ENCODE measurements around the gene CMTM6.
"Not testable (repeated sequence)": the region's sequence is repeated elsewhere in the genome, so short reads cannot be mapped to it uniquely, and the experiment has no call there.

Gene CMTM6

DNA sequence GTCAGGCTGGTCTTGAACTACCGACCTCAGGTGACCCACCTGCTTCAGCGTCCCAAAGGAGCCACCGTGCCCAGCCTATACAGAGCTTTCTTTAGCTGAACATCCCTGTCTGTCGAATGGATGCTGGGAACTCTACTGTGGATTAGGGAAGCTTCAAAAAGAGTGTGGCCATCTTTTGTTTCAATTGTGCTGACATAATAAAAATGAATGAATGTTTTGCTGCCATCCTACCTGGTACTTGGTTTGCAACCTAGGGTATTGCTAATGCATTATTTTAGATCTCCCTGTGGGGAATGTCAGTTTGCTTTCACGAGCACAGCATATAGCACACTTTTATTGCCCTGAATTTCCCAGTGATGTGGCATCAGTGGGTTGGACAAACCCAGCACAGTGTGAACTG lies 32.3 kb downstream of the CMTM6 start:
- in situ Hi-C loops (cut with MboI; ENCODE audit: low sequenced_read_pairs): no loop called here

DNA sequence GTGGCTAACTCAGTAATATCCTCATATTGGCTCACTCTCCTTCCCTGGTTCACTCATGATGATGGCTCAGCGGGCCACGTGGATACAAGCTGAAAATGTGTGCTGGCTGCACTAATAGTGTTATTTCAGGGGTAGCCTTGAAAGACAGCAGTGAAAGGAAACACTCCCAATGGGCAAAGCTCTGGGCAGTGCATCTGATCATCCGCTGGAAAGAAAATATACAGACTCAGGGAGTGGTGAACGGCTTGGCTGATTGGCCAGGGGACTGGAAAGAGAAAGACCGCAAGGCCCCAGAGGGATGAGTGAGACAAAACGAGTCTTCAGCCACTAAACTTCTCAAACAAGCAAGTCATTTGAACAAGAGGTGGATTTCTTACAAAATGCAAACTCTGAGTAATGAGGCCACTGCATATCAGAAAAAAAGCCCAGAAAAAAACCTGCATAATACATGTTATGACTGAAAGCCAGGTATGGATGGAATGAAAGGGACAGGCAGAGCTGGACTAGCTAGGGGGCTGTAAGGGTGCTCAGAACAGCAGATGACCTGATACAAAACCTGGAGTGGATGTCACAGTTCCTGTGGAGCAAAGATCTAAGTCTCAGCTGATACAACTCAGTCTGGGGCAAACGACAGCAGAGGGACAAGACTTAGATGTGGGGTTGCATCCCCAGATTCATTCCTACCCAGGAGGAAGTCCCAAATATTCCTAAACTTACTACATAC lies 33.3 kb downstream of the CMTM6 start:
- in situ Hi-C loops (cut with MboI; ENCODE audit: low sequenced_read_pairs): no loop called here

DNA sequence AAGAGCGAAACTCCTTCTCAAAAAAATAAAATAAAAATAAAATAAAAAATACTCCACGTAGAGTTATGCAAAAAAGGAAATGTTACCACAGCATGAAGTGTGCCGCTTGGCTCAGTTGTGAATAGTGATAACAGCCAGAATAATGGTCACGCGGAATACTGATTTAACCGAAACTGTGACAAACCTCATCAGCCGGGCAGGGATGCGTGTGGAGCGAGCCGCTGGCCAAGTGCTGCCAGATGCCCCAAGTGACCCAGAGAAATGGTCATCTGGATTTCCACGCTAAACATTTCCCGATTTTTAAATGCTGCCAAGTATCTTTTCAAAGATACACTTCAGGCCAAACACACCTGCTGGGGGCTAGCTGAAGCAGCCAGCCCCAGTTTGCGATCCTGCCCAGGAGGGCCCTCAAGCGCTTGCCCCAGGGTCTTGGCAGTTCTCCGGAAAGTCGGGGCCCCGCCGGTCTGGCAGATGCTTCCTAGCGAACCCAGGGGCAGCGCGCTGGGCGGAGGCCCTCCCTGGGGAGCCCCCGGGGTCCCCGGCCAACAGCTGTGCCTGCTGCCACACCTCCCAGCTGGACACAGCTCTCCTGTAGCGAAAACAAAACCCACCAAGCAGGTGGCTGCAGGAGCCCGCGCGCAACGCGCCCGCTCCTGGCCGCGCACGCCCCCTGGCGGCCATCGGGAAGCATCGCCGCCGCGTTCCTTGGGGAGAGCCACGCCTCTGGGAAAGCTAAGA lies 35.1 kb downstream of the CMTM6 start:
- in situ Hi-C loops (cut with MboI; ENCODE audit: low sequenced_read_pairs): no loop called here

DNA sequence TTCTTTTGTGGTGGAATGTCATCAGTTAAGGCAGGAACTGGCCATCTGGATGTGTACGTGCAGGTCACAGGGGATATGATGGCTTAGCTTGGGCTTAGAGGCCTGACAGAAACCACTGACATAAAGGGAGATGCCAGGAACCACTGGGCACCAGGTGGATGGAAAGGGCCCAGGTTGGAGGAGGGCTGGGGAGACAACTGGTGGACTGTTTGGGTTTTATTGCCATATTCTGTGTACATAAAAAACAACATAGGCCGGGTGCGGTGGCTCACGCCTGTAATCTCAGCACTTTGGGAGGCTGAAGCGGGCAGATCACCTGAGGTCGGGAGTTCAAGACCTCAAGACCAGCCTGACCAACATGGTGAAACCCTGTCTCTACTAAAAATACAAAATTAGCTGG lies 35.8 kb downstream of the CMTM6 start:
- in situ Hi-C loops (cut with MboI; ENCODE audit: low sequenced_read_pairs): not testable (repeated sequence)

DNA sequence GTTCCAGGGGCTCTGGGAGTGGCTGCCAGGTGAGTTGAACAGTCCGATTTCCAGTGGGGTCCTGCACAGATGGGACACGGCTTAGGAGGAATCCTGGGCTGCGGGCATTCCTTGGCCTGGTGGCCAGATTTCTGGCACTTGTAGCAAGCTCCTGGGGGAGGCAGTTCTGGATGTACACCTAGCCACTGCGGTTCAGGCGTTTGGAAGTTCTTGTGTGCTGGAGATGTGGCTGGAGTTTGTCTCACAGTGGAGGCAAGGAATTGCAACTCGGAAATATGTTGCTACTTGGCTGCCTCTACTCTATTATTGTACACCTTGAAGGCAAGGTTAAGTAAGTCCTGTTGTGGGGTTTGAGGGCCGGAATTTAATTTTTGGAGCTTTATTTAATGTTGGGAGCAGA lies 37.9 kb downstream of the CMTM6 start:
- in situ Hi-C loops (cut with MboI; ENCODE audit: low sequenced_read_pairs): not testable (repeated sequence)

DNA sequence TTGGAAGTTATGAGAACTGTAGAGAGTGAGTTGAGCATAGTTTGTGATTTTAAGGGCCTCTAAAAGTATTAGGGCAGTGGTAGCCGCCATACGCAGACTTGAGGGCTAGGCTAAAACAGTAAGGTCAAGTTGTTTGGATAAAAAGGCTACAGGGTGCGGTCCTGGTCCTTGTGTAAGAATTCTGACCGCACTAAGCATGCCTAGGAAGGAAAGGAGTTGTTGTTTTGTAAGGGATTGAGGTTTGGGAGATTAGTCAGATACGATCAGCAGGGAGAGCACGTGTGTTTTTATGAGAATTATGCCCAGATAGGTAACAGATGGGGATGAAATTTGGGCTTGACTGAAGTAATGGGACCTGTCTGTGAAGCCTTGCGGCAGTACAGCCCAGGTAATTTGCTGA lies 39.2 kb downstream of the CMTM6 start:
- in situ Hi-C loops (cut with MboI; ENCODE audit: low sequenced_read_pairs): not testable (repeated sequence)

DNA sequence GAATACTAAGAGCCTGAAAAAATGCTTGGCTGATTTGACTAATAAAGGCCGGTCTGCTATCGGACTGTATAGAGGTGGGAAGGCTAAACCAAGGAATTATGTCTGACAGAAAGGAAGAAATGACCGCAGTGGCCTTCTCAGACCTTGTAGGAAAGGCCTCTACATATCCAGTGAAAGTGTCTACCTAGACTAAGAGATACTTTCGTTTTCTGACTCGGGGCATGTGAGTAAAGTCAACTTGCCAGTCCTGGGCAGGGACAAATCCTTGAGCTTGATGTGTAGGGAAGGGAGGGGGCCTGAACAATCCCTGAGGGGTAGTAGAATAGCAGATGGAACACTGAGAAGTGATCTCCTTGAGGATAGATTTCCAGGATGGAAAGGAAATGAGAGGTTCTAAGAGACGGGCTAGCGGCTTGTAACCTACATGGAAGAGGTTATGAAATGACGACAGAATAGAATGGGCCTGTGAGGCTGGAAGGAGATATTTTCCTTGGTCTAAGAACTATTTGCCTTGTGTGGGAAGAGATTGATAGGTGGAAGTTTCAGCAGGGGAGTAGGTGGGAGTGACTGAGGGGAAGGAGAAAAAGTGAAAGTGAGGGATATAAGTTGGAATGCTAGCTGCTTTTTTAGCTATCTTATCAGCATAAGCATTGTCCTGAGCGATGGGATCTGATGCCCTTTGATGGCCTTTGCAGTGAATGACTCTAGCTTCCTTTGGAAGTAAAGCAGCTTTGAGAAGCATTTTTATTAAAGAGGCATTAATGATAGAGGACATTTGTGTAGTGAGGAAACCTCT lies 40.3 kb downstream of the CMTM6 start:
- in situ Hi-C loops (cut with MboI; ENCODE audit: low sequenced_read_pairs): not testable (repeated sequence)

DNA sequence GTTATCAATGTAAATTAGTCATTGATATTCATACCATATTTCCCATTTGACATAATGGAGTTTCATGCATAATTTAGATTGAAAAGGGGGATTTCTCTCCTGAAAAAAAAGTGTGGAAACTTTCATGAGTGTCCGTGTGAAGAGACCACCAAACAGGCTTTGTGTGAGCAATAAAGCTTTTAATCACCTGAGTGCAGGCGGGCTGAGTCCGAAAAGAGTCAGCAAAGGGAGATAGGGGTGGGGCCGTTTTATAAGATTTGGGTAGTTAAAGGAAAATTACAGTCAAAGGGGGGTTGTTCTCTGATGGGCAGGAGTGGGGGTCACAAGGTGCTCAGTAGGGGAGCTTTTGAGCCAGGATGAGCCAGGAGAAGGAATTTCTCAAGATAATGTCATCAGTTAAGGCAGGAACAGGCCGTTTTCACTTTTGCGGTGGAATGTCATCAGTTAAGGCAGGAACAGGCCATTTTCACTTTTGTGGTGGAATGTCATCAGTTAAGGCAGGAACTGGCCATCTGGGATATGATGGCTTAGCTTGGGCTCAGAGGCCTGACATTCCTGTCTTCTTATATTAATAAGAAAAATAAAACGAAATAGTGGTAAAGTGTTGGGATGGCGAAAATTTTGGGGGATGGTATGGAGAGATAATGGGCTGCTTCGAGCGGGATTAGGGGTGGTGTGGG lies 41.7 kb downstream of the CMTM6 start:
- in situ Hi-C loops (cut with MboI; ENCODE audit: low sequenced_read_pairs): not testable (repeated sequence)

DNA sequence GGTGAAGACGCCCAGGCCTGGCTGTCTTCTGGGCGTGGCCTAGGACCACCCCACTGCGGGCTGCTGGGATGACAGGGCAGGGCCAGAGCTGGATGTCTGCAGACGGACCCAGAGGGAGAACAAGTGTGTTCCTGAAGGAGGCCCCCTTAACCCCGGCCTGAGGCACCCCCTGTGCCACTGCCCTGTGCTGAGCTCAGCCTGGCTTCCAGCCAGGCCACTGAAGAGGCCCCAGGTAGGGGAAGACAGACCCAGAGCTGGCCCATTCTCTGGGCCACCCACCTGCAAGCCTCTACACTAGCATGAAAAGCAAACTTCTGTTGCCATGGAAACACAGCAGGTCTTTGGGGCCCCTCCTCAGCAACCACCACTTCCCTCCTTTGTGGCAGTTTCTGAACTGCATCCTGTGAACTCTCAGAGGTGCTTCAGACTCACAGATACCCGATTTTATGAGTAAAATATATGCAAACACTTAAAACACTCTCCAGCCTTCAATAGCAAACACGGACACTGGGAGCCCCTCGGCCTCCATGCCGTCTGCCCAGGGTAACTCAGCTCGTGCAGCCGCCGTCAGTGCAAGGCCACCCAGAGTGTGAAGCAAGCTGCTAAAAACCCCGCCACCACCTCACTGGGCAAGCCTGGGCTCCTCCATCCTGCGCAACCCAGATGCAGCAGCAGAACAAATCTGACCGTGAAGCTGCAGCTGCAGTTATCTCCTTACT lies 42.5 kb downstream of the CMTM6 start:
- in situ Hi-C loops (cut with MboI; ENCODE audit: low sequenced_read_pairs): no loop called here

DNA sequence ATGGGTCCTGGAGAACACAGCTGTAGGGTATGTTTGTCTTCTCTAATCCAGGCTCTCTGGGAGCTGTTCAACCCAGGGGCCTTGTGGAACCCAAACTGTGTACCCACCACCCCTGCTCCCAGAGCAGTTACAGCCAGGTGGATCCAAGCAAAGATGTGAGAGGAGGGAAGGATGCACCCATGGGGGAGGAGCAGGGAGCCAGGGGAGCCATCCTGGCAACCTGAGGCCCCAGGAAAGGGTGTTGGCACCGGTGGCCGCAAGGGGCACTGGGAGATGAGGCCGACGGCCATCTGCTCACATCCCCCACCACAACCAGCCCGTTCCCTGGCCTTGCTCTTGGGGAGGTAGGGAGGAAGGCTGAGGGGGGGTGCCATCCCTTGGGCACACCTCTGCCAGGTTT lies 43.2 kb downstream of the CMTM6 start:
- in situ Hi-C loops (cut with MboI; ENCODE audit: low sequenced_read_pairs): no loop called here

DNA sequence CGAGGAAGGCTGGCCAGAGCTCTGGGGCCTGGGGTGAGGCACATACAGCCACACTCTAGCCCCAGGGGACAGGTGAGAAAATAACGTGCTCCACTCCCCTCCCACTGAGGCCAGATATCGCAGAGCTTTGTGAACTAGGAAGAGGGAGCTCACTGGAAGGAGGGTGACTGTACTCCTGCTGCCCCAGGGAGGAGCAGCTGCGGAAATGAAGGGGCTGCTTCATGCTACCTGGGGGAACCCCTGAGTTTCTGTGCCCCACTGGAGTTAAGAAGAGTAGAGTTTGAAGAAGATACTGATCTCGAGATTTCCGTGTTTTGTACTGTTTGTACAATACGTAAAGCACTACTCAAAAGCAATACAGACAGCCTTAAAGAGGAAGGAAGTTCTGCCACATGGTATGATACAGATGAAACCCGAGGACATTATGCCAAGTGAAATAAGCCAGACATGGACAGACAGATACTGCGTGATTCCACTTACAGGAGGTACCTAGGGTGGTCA lies 44.6 kb downstream of the CMTM6 start:
- in situ Hi-C loops (cut with MboI; ENCODE audit: low sequenced_read_pairs): no loop called here

DNA sequence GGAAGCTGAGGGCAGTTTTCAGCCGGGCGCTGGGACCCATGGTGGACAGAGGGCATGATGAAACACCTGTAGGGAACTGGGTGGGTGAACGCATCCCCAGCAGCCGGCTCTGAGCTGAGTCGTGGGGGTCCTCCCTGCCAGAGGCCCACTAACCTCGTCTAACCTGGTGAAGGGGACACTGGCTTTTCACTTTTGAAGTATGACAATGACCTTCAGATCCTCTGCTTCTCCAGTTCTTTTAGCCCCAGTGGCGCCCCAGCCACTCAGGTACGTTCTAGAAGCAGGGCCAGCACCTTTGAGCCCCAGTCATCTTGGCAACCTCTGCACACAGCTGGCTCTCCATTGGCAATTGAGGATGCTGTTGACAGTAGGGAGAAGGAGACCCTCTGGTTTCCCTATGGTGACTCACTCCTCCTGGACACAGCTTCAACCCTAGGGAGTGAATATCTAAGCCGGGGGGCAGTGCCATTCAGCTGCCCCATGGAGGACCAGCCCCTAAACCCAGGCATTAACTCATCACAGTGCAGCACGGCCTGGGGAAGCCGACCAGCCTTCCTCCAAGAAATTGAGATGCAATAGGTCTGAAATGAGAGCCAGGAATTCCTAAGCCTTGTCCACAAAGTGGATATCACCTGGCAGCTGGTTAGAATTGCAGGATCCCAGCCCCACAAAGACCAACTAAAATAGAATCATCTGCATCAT lies 46.1 kb downstream of the CMTM6 start:
- in situ Hi-C loops (cut with MboI; ENCODE audit: low sequenced_read_pairs): no loop called here

DNA sequence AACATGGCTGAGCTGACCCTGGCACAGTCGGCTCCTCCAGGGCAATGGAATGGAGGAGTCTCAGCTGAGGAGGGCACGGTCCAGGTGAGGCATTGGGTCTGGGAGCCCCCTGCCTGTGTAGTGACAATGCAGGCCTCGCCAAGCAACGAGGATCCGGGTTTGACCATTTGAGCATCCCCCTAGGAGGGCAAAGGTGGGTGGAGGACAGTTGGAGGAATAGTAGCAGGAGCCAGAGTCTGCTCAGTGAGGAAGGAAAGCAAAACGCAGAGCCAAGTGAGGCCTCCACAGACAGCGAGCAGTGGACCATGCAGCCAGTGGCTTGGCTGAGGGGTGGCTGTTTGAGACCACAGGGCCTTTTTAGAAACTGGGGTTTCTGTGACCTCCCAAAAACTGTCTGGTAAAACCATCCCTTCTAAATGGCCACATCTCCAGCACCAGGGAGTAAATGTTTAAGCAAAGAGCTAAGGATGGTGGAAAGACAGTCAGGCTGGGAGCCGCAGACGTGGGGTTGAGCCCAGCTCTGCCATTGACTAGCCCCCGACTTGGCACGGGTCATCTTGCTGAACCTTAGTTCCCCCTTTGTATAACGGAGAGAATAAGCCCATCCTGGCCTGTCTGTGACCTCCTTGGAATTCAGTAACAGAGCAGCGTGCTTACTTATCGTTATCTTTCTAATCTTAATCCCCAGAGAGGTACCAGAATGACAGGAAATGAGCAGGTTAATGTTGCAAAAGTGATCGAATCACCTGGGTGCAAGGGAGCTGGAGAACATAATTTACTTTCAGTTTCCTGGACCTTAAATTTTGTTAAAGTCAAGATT lies 46.8 kb downstream of the CMTM6 start:
- in situ Hi-C loops (cut with MboI; ENCODE audit: low sequenced_read_pairs): no loop called here

DNA sequence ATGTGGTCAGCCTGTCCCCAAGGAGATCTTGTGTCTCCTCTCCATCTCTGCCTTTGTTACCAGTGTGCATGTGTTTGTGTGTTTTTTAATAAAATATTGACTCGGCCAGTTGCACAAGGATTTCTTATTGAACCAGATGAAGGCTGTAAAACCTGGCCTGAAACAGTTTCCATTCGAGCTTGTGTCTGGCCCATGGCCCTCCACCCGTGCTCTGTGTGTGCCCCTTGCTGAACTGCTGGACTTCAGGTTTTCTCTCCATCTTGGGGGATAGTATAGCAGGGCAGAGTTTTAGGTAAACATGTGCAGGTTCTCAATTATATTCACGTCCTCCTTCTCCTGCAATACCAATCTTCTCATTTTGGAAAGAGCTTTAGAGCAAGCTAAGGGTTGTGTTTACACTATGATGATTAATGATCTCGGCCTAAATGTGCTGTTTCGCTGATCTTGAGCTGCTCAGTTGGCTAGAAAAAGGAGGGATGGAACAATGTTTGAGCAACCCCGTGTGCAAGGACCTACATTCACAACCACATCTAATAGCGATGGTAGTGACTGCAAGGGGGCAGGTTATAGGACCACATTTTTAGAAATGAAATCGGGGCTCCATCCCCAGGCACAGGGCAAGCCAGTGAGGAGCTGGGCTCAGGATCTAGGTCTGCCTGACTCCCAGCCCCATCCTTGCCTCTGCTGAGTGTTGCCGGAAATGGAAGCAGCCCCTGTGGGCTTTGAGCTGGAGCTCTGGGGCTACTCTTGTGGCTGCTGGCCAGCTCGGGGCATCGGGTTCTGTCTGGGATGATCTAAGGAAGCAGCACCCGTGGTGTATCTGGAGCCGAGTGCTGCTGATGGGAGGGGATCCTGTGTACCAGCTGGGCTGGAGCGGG lies 47.7 kb downstream of the CMTM6 start:
- in situ Hi-C loops (cut with MboI; ENCODE audit: low sequenced_read_pairs): no loop called here

DNA sequence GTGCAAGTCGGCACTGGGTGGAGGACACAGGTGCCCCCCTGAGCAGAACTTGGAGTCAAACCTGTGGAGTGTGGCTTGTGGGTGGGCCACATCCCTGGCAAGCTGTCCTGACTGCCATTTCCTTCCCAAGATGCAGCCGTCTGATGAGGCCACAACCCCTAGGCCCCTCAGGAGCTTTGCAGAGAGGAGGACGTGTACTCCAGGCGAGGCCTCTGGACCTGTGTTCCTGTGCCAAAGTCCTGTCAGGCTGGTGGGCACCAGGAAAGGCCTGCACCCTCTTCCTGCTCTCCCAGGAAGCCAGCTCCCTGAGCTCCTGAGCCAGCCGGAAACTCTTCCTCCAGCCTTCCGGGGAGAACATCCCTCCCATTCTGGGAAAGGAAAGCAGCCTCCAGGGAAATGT lies 48.5 kb downstream of the CMTM6 start:
- in situ Hi-C loops (cut with MboI; ENCODE audit: low sequenced_read_pairs): no loop called here

DNA sequence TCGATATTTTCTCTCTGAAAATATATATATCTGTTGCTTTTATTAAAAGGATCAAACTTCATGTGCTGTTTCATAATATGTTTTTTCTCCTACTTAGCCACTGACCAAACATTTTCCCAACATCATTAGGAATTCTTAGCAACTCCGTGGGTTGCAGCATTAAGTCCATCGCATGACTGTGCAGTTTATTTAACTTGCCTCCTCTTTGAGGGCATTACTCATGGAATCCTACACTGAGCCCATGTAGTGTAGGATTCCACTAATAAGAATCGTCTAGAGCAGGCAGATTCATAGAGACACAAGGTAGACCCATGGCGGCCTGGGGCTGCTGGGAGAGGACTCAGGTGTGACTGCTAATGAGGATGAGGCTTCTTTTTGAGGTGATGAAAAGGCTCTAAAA lies 49.3 kb downstream of the CMTM6 start:
- in situ Hi-C loops (cut with MboI; ENCODE audit: low sequenced_read_pairs): no loop called here

DNA sequence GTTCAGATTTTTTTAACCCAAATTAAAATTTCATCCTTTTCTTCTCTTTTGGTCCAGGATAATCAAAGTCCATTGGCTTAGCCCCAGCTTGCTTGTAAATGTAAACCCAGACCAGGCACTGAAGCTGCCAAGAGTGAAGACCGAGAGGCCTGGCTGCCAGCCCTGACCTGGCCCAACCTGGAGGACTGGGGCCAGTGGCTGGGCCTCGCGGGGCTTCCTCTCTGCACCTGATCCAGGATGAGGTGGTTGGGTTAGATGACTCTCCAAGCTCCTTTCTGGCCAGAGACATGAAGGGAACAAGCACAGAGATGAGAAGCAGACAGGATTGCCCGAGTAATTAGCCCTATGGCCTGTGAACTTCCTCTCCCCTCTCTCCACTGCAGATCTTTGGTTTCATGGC lies 50.6 kb downstream of the CMTM6 start:
- in situ Hi-C loops (cut with MboI; ENCODE audit: low sequenced_read_pairs): no loop called here
